ENCODE results near the gene CHL1. TPM values are rescaled to one million over a fixed set of nuclear protein-coding genes. Genes with fewer than 3 reads are reported as not detected.

Gene CHL1
- total and polyA plus RNA-seq, 2 experiments from 2014 or later, result 1.4 to 1.9 TPM

DNA sequence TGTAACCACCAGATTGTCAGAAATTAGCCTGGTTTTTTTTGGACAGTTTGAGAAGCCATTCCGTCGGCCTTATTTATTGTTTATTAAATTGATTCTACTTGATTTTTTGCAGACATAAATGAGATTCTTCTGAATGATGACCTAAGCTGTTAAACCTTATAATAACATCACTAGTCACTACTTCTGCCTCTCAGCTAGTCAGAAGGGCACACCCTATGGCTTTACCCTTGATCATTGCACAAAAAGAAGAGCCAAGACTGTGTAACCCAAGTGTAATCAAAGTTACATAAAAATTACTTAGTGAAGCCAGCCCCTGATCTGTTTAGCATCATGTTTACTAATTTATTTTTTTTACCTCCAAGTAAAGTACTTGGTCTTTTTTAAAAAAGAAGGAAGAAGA lies 64.3 kb downstream of the CHL1 start (continued):
- TF ChIP-seq ZNF462 (CRISPR knock-in tag; IDR thresholded peaks at IDR 0.05) (no peak), EZH2phosphoT487 (IDR thresholded peaks at IDR 0.05; ENCODE audit: unreplicated experiment) (no peak), JUNB (IDR thresholded peaks at IDR 0.05; ENCODE audit: unreplicated experiment) (no peak), CREB1 (CRISPR knock-in tag; IDR thresholded peaks at IDR 0.05; ENCODE audit: low read depth) (no peak), STAT1 (IDR thresholded peaks at IDR 0.05; ENCODE audit: unreplicated experiment) (no peak), ETS1 (IDR thresholded peaks at IDR 0.05) (no peak), ZNF331 (CRISPR knock-in tag; IDR thresholded peaks at IDR 0.05; ENCODE audit: low read depth) (no peak), ZNF114 (CRISPR knock-in tag; IDR thresholded peaks at IDR 0.05) (no peak)
- TF ChIP-seq, protein P1, sequence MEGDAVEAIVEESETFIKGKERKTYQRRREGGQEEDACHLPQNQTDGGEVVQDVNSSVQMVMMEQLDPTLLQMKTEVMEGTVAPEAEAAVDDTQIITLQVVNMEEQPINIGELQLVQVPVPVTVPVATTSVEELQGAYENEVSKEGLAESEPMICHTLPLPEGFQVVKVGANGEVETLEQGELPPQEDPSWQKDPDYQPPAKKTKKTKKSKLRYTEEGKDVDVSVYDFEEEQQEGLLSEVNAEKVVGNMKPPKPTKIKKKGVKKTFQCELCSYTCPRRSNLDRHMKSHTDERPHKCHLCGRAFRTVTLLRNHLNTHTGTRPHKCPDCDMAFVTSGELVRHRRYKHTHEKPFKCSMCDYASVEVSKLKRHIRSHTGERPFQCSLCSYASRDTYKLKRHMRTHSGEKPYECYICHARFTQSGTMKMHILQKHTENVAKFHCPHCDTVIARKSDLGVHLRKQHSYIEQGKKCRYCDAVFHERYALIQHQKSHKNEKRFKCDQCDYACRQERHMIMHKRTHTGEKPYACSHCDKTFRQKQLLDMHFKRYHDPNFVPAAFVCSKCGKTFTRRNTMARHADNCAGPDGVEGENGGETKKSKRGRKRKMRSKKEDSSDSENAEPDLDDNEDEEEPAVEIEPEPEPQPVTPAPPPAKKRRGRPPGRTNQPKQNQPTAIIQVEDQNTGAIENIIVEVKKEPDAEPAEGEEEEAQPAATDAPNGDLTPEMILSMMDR (conservative IDR thresholded peaks at IDR 0.05; ENCODE audit: low read depth in 2 of 2), result no peak
